ENCODE results near the gene MED12L. TPM values are rescaled to one million over a fixed set of nuclear protein-coding genes. Genes with fewer than 3 reads are reported as not detected.

MED12L gene
- polyA plus RNA-seq, 1 donor from 2014 or later = 28.5 TPM

DNA sequence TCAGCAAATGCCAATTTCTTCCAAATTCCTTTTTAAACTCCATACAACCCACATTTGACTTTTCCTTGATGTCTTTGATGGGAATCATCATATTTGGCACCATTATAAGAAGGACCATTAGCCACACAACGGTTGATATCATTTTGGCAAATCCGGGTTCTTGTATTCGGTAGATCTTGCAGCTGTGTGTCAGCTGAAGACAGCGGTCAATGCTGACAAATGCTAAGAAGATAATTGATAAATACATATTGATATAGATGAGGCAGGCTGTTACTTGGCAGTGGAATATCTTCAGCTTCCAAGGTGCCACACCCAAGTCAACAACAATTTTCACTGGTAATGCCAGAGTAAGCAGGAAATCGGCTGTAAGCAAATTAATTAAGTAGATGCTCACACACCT, 113.4 kb downstream of the MED12L start:
- H3K79me2 ChIP-seq (replicated peaks; ENCODE audit: insufficient read depth, low read length) = no peaks in the 10 kb centered on the region
- H2AFZ ChIP-seq (ENCODE audit: low read depth, low read length) = no peak overlapping the region
- no peaks in the 10 kb centered on the region for H3K9me2 ChIP-seq (ENCODE audit: insufficient read depth, low read length)
- H3K36me3 ChIP-seq (ENCODE audit: insufficient read depth, low read length) = no peaks in the 10 kb centered on the region
- TF ChIP-seq, protein P1, sequence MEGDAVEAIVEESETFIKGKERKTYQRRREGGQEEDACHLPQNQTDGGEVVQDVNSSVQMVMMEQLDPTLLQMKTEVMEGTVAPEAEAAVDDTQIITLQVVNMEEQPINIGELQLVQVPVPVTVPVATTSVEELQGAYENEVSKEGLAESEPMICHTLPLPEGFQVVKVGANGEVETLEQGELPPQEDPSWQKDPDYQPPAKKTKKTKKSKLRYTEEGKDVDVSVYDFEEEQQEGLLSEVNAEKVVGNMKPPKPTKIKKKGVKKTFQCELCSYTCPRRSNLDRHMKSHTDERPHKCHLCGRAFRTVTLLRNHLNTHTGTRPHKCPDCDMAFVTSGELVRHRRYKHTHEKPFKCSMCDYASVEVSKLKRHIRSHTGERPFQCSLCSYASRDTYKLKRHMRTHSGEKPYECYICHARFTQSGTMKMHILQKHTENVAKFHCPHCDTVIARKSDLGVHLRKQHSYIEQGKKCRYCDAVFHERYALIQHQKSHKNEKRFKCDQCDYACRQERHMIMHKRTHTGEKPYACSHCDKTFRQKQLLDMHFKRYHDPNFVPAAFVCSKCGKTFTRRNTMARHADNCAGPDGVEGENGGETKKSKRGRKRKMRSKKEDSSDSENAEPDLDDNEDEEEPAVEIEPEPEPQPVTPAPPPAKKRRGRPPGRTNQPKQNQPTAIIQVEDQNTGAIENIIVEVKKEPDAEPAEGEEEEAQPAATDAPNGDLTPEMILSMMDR (IDR thresholded peaks at IDR 0.05; ENCODE audit: poor library complexity, severe bottlenecking) = no peak
- TF ChIP-seq, protein P2, sequence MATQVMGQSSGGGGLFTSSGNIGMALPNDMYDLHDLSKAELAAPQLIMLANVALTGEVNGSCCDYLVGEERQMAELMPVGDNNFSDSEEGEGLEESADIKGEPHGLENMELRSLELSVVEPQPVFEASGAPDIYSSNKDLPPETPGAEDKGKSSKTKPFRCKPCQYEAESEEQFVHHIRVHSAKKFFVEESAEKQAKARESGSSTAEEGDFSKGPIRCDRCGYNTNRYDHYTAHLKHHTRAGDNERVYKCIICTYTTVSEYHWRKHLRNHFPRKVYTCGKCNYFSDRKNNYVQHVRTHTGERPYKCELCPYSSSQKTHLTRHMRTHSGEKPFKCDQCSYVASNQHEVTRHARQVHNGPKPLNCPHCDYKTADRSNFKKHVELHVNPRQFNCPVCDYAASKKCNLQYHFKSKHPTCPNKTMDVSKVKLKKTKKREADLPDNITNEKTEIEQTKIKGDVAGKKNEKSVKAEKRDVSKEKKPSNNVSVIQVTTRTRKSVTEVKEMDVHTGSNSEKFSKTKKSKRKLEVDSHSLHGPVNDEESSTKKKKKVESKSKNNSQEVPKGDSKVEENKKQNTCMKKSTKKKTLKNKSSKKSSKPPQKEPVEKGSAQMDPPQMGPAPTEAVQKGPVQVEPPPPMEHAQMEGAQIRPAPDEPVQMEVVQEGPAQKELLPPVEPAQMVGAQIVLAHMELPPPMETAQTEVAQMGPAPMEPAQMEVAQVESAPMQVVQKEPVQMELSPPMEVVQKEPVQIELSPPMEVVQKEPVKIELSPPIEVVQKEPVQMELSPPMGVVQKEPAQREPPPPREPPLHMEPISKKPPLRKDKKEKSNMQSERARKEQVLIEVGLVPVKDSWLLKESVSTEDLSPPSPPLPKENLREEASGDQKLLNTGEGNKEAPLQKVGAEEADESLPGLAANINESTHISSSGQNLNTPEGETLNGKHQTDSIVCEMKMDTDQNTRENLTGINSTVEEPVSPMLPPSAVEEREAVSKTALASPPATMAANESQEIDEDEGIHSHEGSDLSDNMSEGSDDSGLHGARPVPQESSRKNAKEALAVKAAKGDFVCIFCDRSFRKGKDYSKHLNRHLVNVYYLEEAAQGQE (IDR thresholded peaks at IDR 0.05; ENCODE audit: borderline replicate concordance) = no peak
- TF ChIP-seq SMC3 (conservative IDR thresholded peaks at IDR 0.05; ENCODE audit: poor library complexity) (no peak), RAD21 (conservative IDR thresholded peaks at IDR 0.05) (no peak), MXI1 (conservative IDR thresholded peaks at IDR 0.05; ENCODE audit: poor library complexity, severe bottlenecking) (no peak), TAF1 (IDR thresholded peaks at IDR 0.05; ENCODE audit: low read depth) (no peak), POLR2AphosphoS5 (IDR thresholded peaks at IDR 0.05) (no peak), EZH2 (IDR thresholded peaks at IDR 0.05; ENCODE audit: borderline replicate concordance, insufficient read depth, low read length, poor library complexity, severe bottlenecking) (no peak), EP300 (conservative IDR thresholded peaks at IDR 0.05; ENCODE audit: poor library complexity, severe bottlenecking) (no peak)
- H3K27me3 ChIP-seq (ENCODE audit: insufficient read depth, low read depth, low read length) = no peaks in the 10 kb centered on the region
- H3K4me2 ChIP-seq (ENCODE audit: low read length) = no peak overlapping the region
- no peaks in the 10 kb centered on the region for H3K9me3 ChIP-seq (ENCODE audit: low read length)
- no peak overlapping the region for H3K4me3 ChIP-seq (ENCODE audit: low read length)
- H3K27ac ChIP-seq (ENCODE audit: low read length) = no peak overlapping the region
- H4K20me1 ChIP-seq (ENCODE audit: insufficient read depth) = no peaks in the 10 kb centered on the region
- no peak overlapping the region for H3K9ac ChIP-seq (ENCODE audit: low read length)
- no peaks in the 10 kb centered on the region for H3F3A ChIP-seq (ENCODE audit: insufficient read depth, low read length, poor library complexity, severe bottlenecking)

DNA sequence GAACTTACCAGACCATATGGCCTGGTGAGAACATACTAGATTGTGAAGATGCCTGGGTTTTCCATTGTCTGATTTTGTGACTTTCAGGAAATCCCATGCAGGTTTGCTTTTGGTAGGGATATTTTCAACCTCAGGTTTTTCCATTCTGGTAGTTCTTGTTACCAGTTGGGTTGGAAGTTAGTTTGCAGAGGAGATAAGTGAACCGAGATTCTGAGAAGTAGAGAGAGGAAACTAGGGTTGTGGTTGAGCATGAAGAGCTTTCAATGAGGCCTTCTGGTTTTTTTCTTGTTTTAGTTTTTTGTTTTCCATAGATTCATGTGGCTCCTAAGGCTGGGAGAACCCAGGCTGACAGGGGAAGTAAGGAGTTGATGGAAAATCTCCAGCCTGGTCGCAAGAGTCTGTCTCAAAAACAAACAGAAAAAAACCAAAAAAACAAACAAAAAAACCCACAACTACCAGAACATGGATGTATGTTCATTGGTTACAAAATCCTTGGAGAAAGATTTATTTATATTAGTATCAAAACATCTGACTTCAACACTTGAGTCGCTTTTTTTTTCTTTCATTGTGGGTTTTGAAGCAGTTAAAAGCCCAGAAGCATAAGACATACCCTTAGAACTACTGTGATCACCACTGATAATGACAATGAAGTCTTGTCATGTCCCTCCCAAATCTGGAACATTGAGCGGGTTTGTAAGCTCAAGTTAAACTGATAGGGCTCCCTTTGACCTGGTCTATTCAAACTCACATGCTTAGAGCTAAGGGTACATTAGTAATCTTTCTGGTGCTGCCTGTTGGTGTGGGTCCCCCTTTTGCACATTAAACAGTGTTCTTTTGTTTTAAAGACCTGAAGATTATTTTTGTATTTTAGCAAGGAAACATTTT, 114.3 kb downstream of the MED12L start:
- Histone ChIP-seq H4K20me1 (ENCODE audit: insufficient read depth) (no peaks in the 10 kb centered on the region), H3K9me3 (ENCODE audit: low read length) (no peaks in the 10 kb centered on the region), H3K9me2 (ENCODE audit: insufficient read depth, low read length) (no peaks in the 10 kb centered on the region), H3K27ac (ENCODE audit: low read length) (no peak overlapping the region), H3K4me3 (ENCODE audit: low read length) (no peak overlapping the region), H3K79me2 (replicated peaks; ENCODE audit: insufficient read depth, low read length) (no peaks in the 10 kb centered on the region), H2AFZ (ENCODE audit: low read depth, low read length) (no peak overlapping the region), H3K36me3 (ENCODE audit: insufficient read depth, low read length) (no peaks in the 10 kb centered on the region), H3F3A (ENCODE audit: insufficient read depth, low read length, poor library complexity, severe bottlenecking) (no peaks in the 10 kb centered on the region), H3K9ac (ENCODE audit: low read length) (no peak overlapping the region), H3K4me2 (ENCODE audit: low read length) (no peak overlapping the region), H3K27me3 (ENCODE audit: insufficient read depth, low read depth, low read length) (no peaks in the 10 kb centered on the region)
- TF ChIP-seq EP300 (conservative IDR thresholded peaks at IDR 0.05; ENCODE audit: poor library complexity, severe bottlenecking) (no peak), EZH2 (IDR thresholded peaks at IDR 0.05; ENCODE audit: borderline replicate concordance, insufficient read depth, low read length, poor library complexity, severe bottlenecking) (no peak), SMC3 (conservative IDR thresholded peaks at IDR 0.05; ENCODE audit: poor library complexity) (no peak), TAF1 (IDR thresholded peaks at IDR 0.05; ENCODE audit: low read depth) (no peak), RAD21 (conservative IDR thresholded peaks at IDR 0.05) (no peak), POLR2AphosphoS5 (IDR thresholded peaks at IDR 0.05) (no peak)
- TF ChIP-seq, protein P2 (IDR thresholded peaks at IDR 0.05; ENCODE audit: borderline replicate concordance) = no peak
- TF ChIP-seq, protein P1 (IDR thresholded peaks at IDR 0.05; ENCODE audit: poor library complexity, severe bottlenecking) = no peak
